ENCODE data around the gene DDX51. TPM values are rescaled to one million over a fixed set of nuclear protein-coding genes. Genes with fewer than 3 reads are reported as not detected.

The DDX51 gene
- total RNA-seq, 4 donors from 2014 or later, result 18.7 to 78.4 (median 32.2) TPM

GRCh38 chr12:132166093-132166492 is 22.0 kb upstream of the DDX51 start:
- no peak for DNase-seq
- H3K36me3 ChIP-seq, result no peaks in the 10 kb centered on the region
- H3K9me3 ChIP-seq, result no peaks in the 10 kb centered on the region
- H3K4me3 ChIP-seq, result no peak overlapping the region
- H3K27me3 ChIP-seq, result no peaks in the 10 kb centered on the region
- TF ChIP-seq CTCF (IDR thresholded peaks at IDR 0.05), result no peak
- TF ChIP-seq POLR2A (IDR thresholded peaks at IDR 0.05), result no peak
- H3K4me1 ChIP-seq, result peaks cover 0 to 14% (median 0%) of the 10 kb centered on the region in 4 donors
- H3K27ac ChIP-seq, result no peak overlapping the region

GRCh38 chr12:132165584-132165983 is 21.5 kb upstream of the DDX51 start:
- no peaks in the 10 kb centered on the region for H3K9me3 ChIP-seq
- no peak overlapping the region for H3K4me3 ChIP-seq
- H3K4me1 ChIP-seq, result peaks cover 0 to 14% (median 0%) of the 10 kb centered on the region in 4 donors
- H3K27me3 ChIP-seq, result no peaks in the 10 kb centered on the region
- no peak overlapping the region for H3K27ac ChIP-seq
- TF ChIP-seq CTCF (IDR thresholded peaks at IDR 0.05) (no peak), POLR2A (IDR thresholded peaks at IDR 0.05) (no peak)
- H3K36me3 ChIP-seq, result no peaks in the 10 kb centered on the region
- DNase-seq, result no peak

- Histone ChIP-seq H3K27me3 (no peaks in the 10 kb centered on the region), H3K9me3 (no peaks in the 10 kb centered on the region), H3K36me3 (no peaks in the 10 kb centered on the region), H3K4me1 (peaks cover 0 to 14% (median 0%) of the 10 kb centered on the region in 4 donors), H3K27ac (no peak overlapping the region), H3K4me3 (no peak overlapping the region)
- no peak for TF ChIP-seq POLR2A (IDR thresholded peaks at IDR 0.05)
- DNase-seq, result no peak
Observed at GRCh38 chr12:132164426-132164825, 20.3 kb upstream of the DDX51 start.

GRCh38 chr12:132163911-132164288 is 19.8 kb upstream of the DDX51 start:
- Histone ChIP-seq H3K36me3 (no peaks in the 10 kb centered on the region), H3K9me3 (no peaks in the 10 kb centered on the region)
- no peak for DNase-seq

GRCh38 chr12:132163041-132163910 is 19.2 kb upstream of the DDX51 start:
- Histone ChIP-seq H3K4me1 (peaks cover 0 to 14% (median 0%) of the 10 kb centered on the region in 4 donors), H3K27me3 (no peaks in the 10 kb centered on the region), H3K27ac (no peak overlapping the region), H3K9me3 (no peaks in the 10 kb centered on the region), H3K4me3 (peak overlapping the region in 1 of 4 donors; percentile 19), H3K36me3 (no peaks in the 10 kb centered on the region)
- TF ChIP-seq CTCF (IDR thresholded peaks at IDR 0.05) (no peak), POLR2A (IDR thresholded peaks at IDR 0.05) (no peak)
- DNase-seq, result no peak

More at GRCh38 chr12:132163911-132164288, 19.8 kb upstream of the DDX51 start:
- peaks cover 0 to 14% (median 0%) of the 10 kb centered on the region in 4 donors for H3K4me1 ChIP-seq
- no peak overlapping the region for H3K4me3 ChIP-seq
- no peaks in the 10 kb centered on the region for H3K27me3 ChIP-seq
- TF ChIP-seq POLR2A (IDR thresholded peaks at IDR 0.05) (no peak), CTCF (IDR thresholded peaks at IDR 0.05) (no peak)
- no peak overlapping the region for H3K27ac ChIP-seq

GRCh38 chr12:132162508-132163031 is 18.5 kb upstream of the DDX51 start:
- H3K9me3 ChIP-seq, result no peaks in the 10 kb centered on the region
- H3K27ac ChIP-seq, result no peak overlapping the region
- DNase-seq, result no peak
- H3K27me3 ChIP-seq, result no peaks in the 10 kb centered on the region
- H3K4me1 ChIP-seq, result peaks cover 0 to 14% (median 0%) of the 10 kb centered on the region in 4 donors
- peak overlapping the region in 1 of 4 donors; percentile 19 for H3K4me3 ChIP-seq
- TF ChIP-seq POLR2A (IDR thresholded peaks at IDR 0.05) (no peak), CTCF (IDR thresholded peaks at IDR 0.05) (no peak)
- no peaks in the 10 kb centered on the region for H3K36me3 ChIP-seq

All from Peyer's patch (tissue), 4 donors.